Mucosa of descending colon (tissue), 3 donors: ENCODE results near the gene ZNF350. TPM values are rescaled to one million over a fixed set of nuclear protein-coding genes. Genes with fewer than 3 reads are reported as not detected.
"Not testable (repeated sequence)": the region's sequence is repeated elsewhere in the genome, so short reads cannot be mapped to it uniquely, and the experiment has no call there.

Experiments used
- ATAC-seq: fragments of 200-7000 bp; cut with Tn5 transposase; one replicate; pipeline ENCODE4 v1.9.1; 2020; ENCODE audit warnings: mild to moderate bottlenecking, moderate library complexity
- DNase-seq, 3 donors: peaks; one replicate each; pipeline ENCODE4 v3.0.0-alpha.2; 2020
- H3K36me3 ChIP-seq: fragments of 200-600 bp; one replicate; pipeline ENCODE4 v1.8.0; 2021; ENCODE audit warnings: low read depth, mild to moderate bottlenecking
- H3K4me1 ChIP-seq: fragments of 200-600 bp; one replicate; pipeline ENCODE4 v1.8.0; 2021; ENCODE audit warnings: low read depth, mild to moderate bottlenecking
- H3K4me3 ChIP-seq: fragments of 200-600 bp; one replicate; pipeline ENCODE4 v1.8.0; 2021; ENCODE audit warnings: mild to moderate bottlenecking
- H3K9me3 ChIP-seq: fragments of 200-600 bp; one replicate; pipeline ENCODE4 v1.8.0; 2021; ENCODE audit warnings: mild to moderate bottlenecking
- CTCF ChIP-seq: fragments of 200-600 bp; IDR thresholded peaks from one replicate; pipeline ENCODE4 v1.8.0; 2022; ENCODE audit warnings: antibody characterized with exemption, mild to moderate bottlenecking
- intact Hi-C, 2 donors: fragments of 100-400 bp; cut with DNase I in 1 of 2; cut with micrococcal nuclease in 1 of 2; formaldehyde crosslinking; loops; one replicate each; pipeline versions ENCODE4 v1.11.0 to v1.11.1; 2022; cut with DNase I, micrococcal nuclease
- long read RNA-seq, 2 donors: library from polyadenylated mRNA; unstranded; transcript quantifications; one replicate each; pipeline ENCODE4 v2.0.0, GENCODE V29; 2019 to 2021
- total RNA-seq, 3 donors: library from RNA; stranded (reverse); fragmentation: NEBNext Ultra II Directional in 2 of 3; extraction: Animal tissue kit (Norgen Biotek cat#: 25700) in 2 of 3; gene quantifications; one replicate each; pipeline versions ENCODE4 v1.2.1 to v1.2.4, GENCODE V29; 2021 to 2023
- donor health status: DM: no; HTN: no; CAD: no; lungs with moderate emphysema.
- donor health status: DM: no; HTN: no; CAD: no.
- donor health status: DM: no; HTN: yes; CAD: no.

Gene ZNF350
- total RNA-seq, result 10 to 100 TPM; 13.5 to 21.8 (median 21.1) TPM
- long read RNA-seq, donor 1, transcript ZNF350-201 (5 exons, 2,338 nt), result major isoform, 12 of 14 reads
- long read RNA-seq, donor 1, partial matches to known transcripts, result 0 of 14 reads
- long read RNA-seq, donor 1, other reads (novel, unspliced or antisense), result 2 of 14 reads
- long read RNA-seq, donor 2, transcript ZNF350-201 (5 exons, 2,338 nt), result major isoform, 6 of 10 reads
- long read RNA-seq, donor 2, partial matches to known transcripts, result 1 of 10 reads
- long read RNA-seq, donor 2, other reads (novel, unspliced or antisense), result 3 of 10 reads

GRCh38 chr19:51986309-51987291, at the start of gene ZNF350:
Gene ZNF350 (minus strand): TSS chr19:51986840. CDS start chr19:51974360, 12,480 bp downstream.
- peak within 1 kb of the TSS; percentile 60 for H3K4me3 ChIP-seq
- H3K4me1 ChIP-seq, result peaks cover 8% of the 10 kb centered on the region
- intact Hi-C loops, result no loop called here
- peak; percentile 89 to 99 (median 92) for DNase-seq
- H3K9me3 ChIP-seq, result peaks cover 88% of the 10 kb centered on the region
- no peak for TF ChIP-seq CTCF
- peak; percentile 100 for ATAC-seq
- no peaks in the 10 kb centered on the region for H3K36me3 ChIP-seq

- H3K36me3 ChIP-seq, result peaks cover 32% of the 10 kb centered on the region
These were observed 47.5 kb upstream of the ZNF350 start for GRCh38 chr19:52034051-52034728.

GRCh38 chr19:52028780-52029123, 42.1 kb upstream of the ZNF350 start:
- Histone ChIP-seq H3K9me3 (peaks cover 71% of the 10 kb centered on the region), H3K4me3 (peak overlapping the region; percentile 44), H3K4me1 (no peaks in the 10 kb centered on the region), H3K36me3 (peaks cover 3% of the 10 kb centered on the region)
- ATAC-seq (peak; percentile 23), DNase-seq (no peak)
- intact Hi-C loops, result no loop called here
- no peak for TF ChIP-seq CTCF

More at GRCh38 chr19:52034051-52034728, 47.5 kb upstream of the ZNF350 start:
- no peak for TF ChIP-seq CTCF
- intact Hi-C loops, result no loop called here
- DNase-seq, result no peak
- ATAC-seq, result no peak
- no peaks in the 10 kb centered on the region for H3K4me1 ChIP-seq
- H3K4me3 ChIP-seq, result no peak overlapping the region
- peaks cover 96% of the 10 kb centered on the region for H3K9me3 ChIP-seq

- intact Hi-C loops, result no loop called here
- TF ChIP-seq CTCF, result no peak
- H3K9me3 ChIP-seq, result peaks cover 71% of the 10 kb centered on the region
- peak within 1 kb of the TSS; percentile 44 for H3K4me3 ChIP-seq
- DNase-seq, result peak; percentile 91 to 92 (median 91)
- no peaks in the 10 kb centered on the region for H3K4me1 ChIP-seq
- ATAC-seq, result peak; percentile 99
- H3K36me3 ChIP-seq, result peaks cover 3% of the 10 kb centered on the region
These were observed 41.6 kb upstream of the ZNF350 start, which contains the start of gene ZNF614 for GRCh38 chr19:52028027-52028779. Gene ZNF614 (minus strand): TSS chr19:52028379. CDS start chr19:52025745, 2,634 bp downstream.

- H3K36me3 ChIP-seq, H3K4me3 ChIP-seq, ATAC-seq, intact Hi-C loops, H3K4me1 ChIP-seq, DNase-seq: not testable (repeated sequence)
- H3K9me3 ChIP-seq, result peaks cover 71% of the 10 kb centered on the region
These were observed 39.8 kb upstream of the ZNF350 start for GRCh38 chr19:52026255-52026990.

- not testable (repeated sequence) for ATAC-seq
These were observed 37.8 kb upstream of the ZNF350 start for GRCh38 chr19:52024478-52024877.

More at GRCh38 chr19:52024478-52024877, 37.8 kb upstream of the ZNF350 start:
- DNase-seq, H3K4me1 ChIP-seq, H3K36me3 ChIP-seq, H3K4me3 ChIP-seq, intact Hi-C loops: not testable (repeated sequence)
- H3K9me3 ChIP-seq, result peaks cover 72% of the 10 kb centered on the region
